Lower leg skin (tissue), 3 donors: ENCODE measurements around the gene ARHGAP11A.

Source experiments
- POLR2A ChIP-seq, 2 donors: fragments of 450-650 bp; IDR thresholded peaks; one replicate each; pipeline ENCODE4 v1.6.1; 2016 to 2017; ENCODE audit warnings: antibody characterized with exemption in 2 of 2, mild to moderate bottlenecking in 1 of 2, moderate library complexity in 1 of 2
- TF ChIP-seq, protein P1 (sequence below), 3 donors: fragments of 450-650 bp; IDR thresholded peaks; one replicate each; pipeline ENCODE4 v1.5.1; 2016; ENCODE audit warnings: antibody characterized with exemption in 3 of 3, mild to moderate bottlenecking in 3 of 3, moderate library complexity in 2 of 3

GRCh38 chr15:32636410-32636809 lies 21.1 kb downstream of the ARHGAP11A start:
- TF ChIP-seq, protein P1, sequence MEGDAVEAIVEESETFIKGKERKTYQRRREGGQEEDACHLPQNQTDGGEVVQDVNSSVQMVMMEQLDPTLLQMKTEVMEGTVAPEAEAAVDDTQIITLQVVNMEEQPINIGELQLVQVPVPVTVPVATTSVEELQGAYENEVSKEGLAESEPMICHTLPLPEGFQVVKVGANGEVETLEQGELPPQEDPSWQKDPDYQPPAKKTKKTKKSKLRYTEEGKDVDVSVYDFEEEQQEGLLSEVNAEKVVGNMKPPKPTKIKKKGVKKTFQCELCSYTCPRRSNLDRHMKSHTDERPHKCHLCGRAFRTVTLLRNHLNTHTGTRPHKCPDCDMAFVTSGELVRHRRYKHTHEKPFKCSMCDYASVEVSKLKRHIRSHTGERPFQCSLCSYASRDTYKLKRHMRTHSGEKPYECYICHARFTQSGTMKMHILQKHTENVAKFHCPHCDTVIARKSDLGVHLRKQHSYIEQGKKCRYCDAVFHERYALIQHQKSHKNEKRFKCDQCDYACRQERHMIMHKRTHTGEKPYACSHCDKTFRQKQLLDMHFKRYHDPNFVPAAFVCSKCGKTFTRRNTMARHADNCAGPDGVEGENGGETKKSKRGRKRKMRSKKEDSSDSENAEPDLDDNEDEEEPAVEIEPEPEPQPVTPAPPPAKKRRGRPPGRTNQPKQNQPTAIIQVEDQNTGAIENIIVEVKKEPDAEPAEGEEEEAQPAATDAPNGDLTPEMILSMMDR (IDR thresholded peaks at IDR 0.05) = no peak
- TF ChIP-seq POLR2A (IDR thresholded peaks at IDR 0.05) = no peak
